Activated T-helper 2 cell treated with anti-CD3 and anti-CD28 coated beads, Interferon-gamma antibody, Interleukin-2, Interleukin-4, amounts not matched to agents 10 μg/mL and 5 μg/mL and 100 μg/mL, durations not matched to agents 14 hours and 24 hours and 36 hours (primary cell): Measurements from ENCODE around the gene C14orf180. TPM values are rescaled to one million over a fixed set of nuclear protein-coding genes. Genes with fewer than 3 reads are reported as not detected.

Experiments
- DNase-seq: peaks from one replicate; pipeline ENCODE4 v3.0.0; 2021; ENCODE audit warnings: low spot score
- H3K27ac Mint-ChIP-seq: one replicate; pipeline ENCODE4 v1.8.0; 2021; ENCODE audit warnings: mixed read lengths
- H3K27me3 Mint-ChIP-seq: one replicate; pipeline ENCODE4 v1.8.0; 2021; ENCODE audit warnings: low read depth, mixed read lengths
- H3K36me3 Mint-ChIP-seq: one replicate; pipeline ENCODE4 v1.8.0; 2021; ENCODE audit warnings: low read depth, mixed read lengths
- H3K4me1 Mint-ChIP-seq: one replicate; pipeline ENCODE4 v1.8.0; 2021; ENCODE audit warnings: low read depth, mixed read lengths
- H3K4me3 Mint-ChIP-seq: one replicate; pipeline ENCODE4 v1.8.0; 2021; ENCODE audit warnings: low read depth, mild to moderate bottlenecking, moderate library complexity, mixed read lengths
- H3K9me3 Mint-ChIP-seq: one replicate; pipeline ENCODE4 v1.8.0; 2021; ENCODE audit warnings: mixed read lengths
- intact Hi-C: fragments of 100-400 bp; cut with micrococcal nuclease; formaldehyde crosslinking; loops from one replicate; pipeline ENCODE4 v1.15.1; 2023
- total RNA-seq: library from RNA; stranded (reverse); gene quantifications from 2 replicates; pipeline ENCODE4 v1.2.3, GENCODE V29; 2022

Gene C14orf180
- total RNA-seq: not detected in 2 replicates

- no peak for DNase-seq
- H3K4me1 Mint-ChIP-seq: no peaks in the 10 kb centered on the region
- H3K4me3 Mint-ChIP-seq: no peak within 1 kb of the TSS
- H3K27me3 Mint-ChIP-seq: no peaks in the 10 kb centered on the region
- H3K36me3 Mint-ChIP-seq: no peaks in the 10 kb centered on the region
- H3K9me3 Mint-ChIP-seq: no peaks in the 10 kb centered on the region
- H3K27ac Mint-ChIP-seq: no peak within 1 kb of the TSS
- intact Hi-C loops: no loop called here
These were observed at the start of gene C14orf180 for GRCh38 chr14:104579507-104579906. Gene C14orf180 (plus strand): TSS chr14:104579764. CDS start chr14:104586431, 6,667 bp downstream.

GRCh38 chr14:104530646-104531045 is 48.9 kb upstream of the C14orf180 start:
- no peak overlapping the region for H3K4me3 Mint-ChIP-seq
- no peak overlapping the region for H3K27ac Mint-ChIP-seq
- no peaks in the 10 kb centered on the region for H3K27me3 Mint-ChIP-seq
- peaks cover 32% of the 10 kb centered on the region for H3K9me3 Mint-ChIP-seq
- intact Hi-C loops: no loop called here
- no peak for DNase-seq
- no peaks in the 10 kb centered on the region for H3K4me1 Mint-ChIP-seq
- no peaks in the 10 kb centered on the region for H3K36me3 Mint-ChIP-seq

GRCh38 chr14:104531421-104532190 is 48.0 kb upstream of the C14orf180 start:
- intact Hi-C loops: no loop called here
- H3K36me3 Mint-ChIP-seq: no peaks in the 10 kb centered on the region
- no peaks in the 10 kb centered on the region for H3K27me3 Mint-ChIP-seq
- DNase-seq: no peak
- no peak overlapping the region for H3K27ac Mint-ChIP-seq
- peaks cover 29% of the 10 kb centered on the region for H3K9me3 Mint-ChIP-seq
- H3K4me1 Mint-ChIP-seq: no peaks in the 10 kb centered on the region
- no peak overlapping the region for H3K4me3 Mint-ChIP-seq

GRCh38 chr14:104532191-104532555 is 47.4 kb upstream of the C14orf180 start:
- no peak overlapping the region for H3K4me3 Mint-ChIP-seq
- H3K27ac Mint-ChIP-seq: no peak overlapping the region
- H3K4me1 Mint-ChIP-seq: no peaks in the 10 kb centered on the region
- DNase-seq: no peak
- H3K9me3 Mint-ChIP-seq: peaks cover 23% of the 10 kb centered on the region
- H3K27me3 Mint-ChIP-seq: no peaks in the 10 kb centered on the region
- H3K36me3 Mint-ChIP-seq: no peaks in the 10 kb centered on the region
- intact Hi-C loops: no loop called here

GRCh38 chr14:104534036-104534435 is 45.5 kb upstream of the C14orf180 start:
- H3K27me3 Mint-ChIP-seq: no peaks in the 10 kb centered on the region
- DNase-seq: no peak
- no peak overlapping the region for H3K4me3 Mint-ChIP-seq
- intact Hi-C loops: no loop called here
- no peaks in the 10 kb centered on the region for H3K4me1 Mint-ChIP-seq
- peaks cover 11% of the 10 kb centered on the region for H3K9me3 Mint-ChIP-seq
- no peaks in the 10 kb centered on the region for H3K36me3 Mint-ChIP-seq
- no peak overlapping the region for H3K27ac Mint-ChIP-seq

GRCh38 chr14:104536942-104537612 is 42.5 kb upstream of the C14orf180 start:
- no peaks in the 10 kb centered on the region for H3K36me3 Mint-ChIP-seq
- no peak overlapping the region for H3K27ac Mint-ChIP-seq

GRCh38 chr14:104537613-104537988 is 42.0 kb upstream of the C14orf180 start:
- Mint-ChIP-seq H3K27ac (no peak overlapping the region), H3K27me3 (no peaks in the 10 kb centered on the region), H3K9me3 (peaks cover 11% of the 10 kb centered on the region), H3K36me3 (no peaks in the 10 kb centered on the region), H3K4me3 (no peak overlapping the region), H3K4me1 (no peaks in the 10 kb centered on the region)
- no peak for DNase-seq
- intact Hi-C loops: no loop called here

More at GRCh38 chr14:104536942-104537612, 42.5 kb upstream of the C14orf180 start:
- no peaks in the 10 kb centered on the region for H3K27me3 Mint-ChIP-seq
- intact Hi-C loops: no loop called here
- H3K9me3 Mint-ChIP-seq: peaks cover 11% of the 10 kb centered on the region
- DNase-seq: no peak
- H3K4me3 Mint-ChIP-seq: no peak overlapping the region
- H3K4me1 Mint-ChIP-seq: no peaks in the 10 kb centered on the region

GRCh38 chr14:104541905-104542465 is 37.6 kb upstream of the C14orf180 start:
- Mint-ChIP-seq H3K9me3 (no peaks in the 10 kb centered on the region), H3K4me1 (no peaks in the 10 kb centered on the region), H3K36me3 (no peaks in the 10 kb centered on the region), H3K4me3 (no peak overlapping the region), H3K27ac (no peak overlapping the region), H3K27me3 (no peaks in the 10 kb centered on the region)
- intact Hi-C loops: no loop called here
- DNase-seq: no peak

- intact Hi-C loops: no loop called here
- no peak for DNase-seq
These were observed 36.4 kb upstream of the C14orf180 start for GRCh38 chr14:104542871-104543830.

GRCh38 chr14:104544362-104544961 is 35.1 kb upstream of the C14orf180 start:
- no peaks in the 10 kb centered on the region for H3K36me3 Mint-ChIP-seq
- no peak overlapping the region for H3K4me3 Mint-ChIP-seq
- intact Hi-C loops: no loop called here
- DNase-seq: no peak
- H3K27ac Mint-ChIP-seq: no peak overlapping the region
- no peaks in the 10 kb centered on the region for H3K4me1 Mint-ChIP-seq
- no peaks in the 10 kb centered on the region for H3K27me3 Mint-ChIP-seq
- H3K9me3 Mint-ChIP-seq: no peaks in the 10 kb centered on the region

More at GRCh38 chr14:104542871-104543830, 36.4 kb upstream of the C14orf180 start:
- no peaks in the 10 kb centered on the region for H3K36me3 Mint-ChIP-seq
- no peak overlapping the region for H3K4me3 Mint-ChIP-seq
- H3K27me3 Mint-ChIP-seq: no peaks in the 10 kb centered on the region
- no peak overlapping the region for H3K27ac Mint-ChIP-seq
- H3K4me1 Mint-ChIP-seq: no peaks in the 10 kb centered on the region
- H3K9me3 Mint-ChIP-seq: no peaks in the 10 kb centered on the region

GRCh38 chr14:104545151-104545941 is 34.2 kb upstream of the C14orf180 start:
- H3K4me1 Mint-ChIP-seq: no peaks in the 10 kb centered on the region
- intact Hi-C loops: no loop called here
- H3K27me3 Mint-ChIP-seq: no peaks in the 10 kb centered on the region
- no peak overlapping the region for H3K4me3 Mint-ChIP-seq
- DNase-seq: no peak
- H3K27ac Mint-ChIP-seq: no peak overlapping the region
- H3K36me3 Mint-ChIP-seq: no peaks in the 10 kb centered on the region
- H3K9me3 Mint-ChIP-seq: no peaks in the 10 kb centered on the region
